Activated CD4-positive, alpha-beta T cell treated with anti-CD3 and anti-CD28 coated beads for 1 hour (primary cell): ENCODE measurements around the gene SPPL3.

Experiments used
- DNase-seq: peaks from one replicate; pipeline ENCODE4 v3.0.0-alpha.2; 2020

The SPPL3 gene

DNA sequence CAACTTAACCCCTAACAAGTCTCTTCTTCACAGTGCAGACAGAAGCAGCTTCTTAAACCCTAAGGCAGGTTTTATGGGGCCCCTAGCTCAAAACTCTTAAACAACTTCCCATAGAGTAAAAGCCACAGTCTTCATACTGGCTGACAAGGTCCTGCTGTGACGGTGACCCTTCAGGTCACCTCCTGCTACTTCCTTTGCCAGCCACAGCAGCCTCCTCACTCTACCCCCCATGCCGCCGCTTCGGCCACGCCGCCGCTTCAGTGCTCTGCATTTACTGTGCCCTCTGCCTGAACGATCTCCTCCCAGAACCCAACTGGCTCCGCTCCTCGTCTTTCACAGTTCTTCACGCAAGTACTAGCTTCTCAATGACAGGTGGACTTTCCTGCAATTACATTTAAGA is 133.1 kb downstream of the SPPL3 start:
- DNase-seq = no peak

- DNase-seq = no peak
Measured at GRCh38 chr12:120767071-120768024, 136.8 kb downstream of the SPPL3 start.

DNA sequence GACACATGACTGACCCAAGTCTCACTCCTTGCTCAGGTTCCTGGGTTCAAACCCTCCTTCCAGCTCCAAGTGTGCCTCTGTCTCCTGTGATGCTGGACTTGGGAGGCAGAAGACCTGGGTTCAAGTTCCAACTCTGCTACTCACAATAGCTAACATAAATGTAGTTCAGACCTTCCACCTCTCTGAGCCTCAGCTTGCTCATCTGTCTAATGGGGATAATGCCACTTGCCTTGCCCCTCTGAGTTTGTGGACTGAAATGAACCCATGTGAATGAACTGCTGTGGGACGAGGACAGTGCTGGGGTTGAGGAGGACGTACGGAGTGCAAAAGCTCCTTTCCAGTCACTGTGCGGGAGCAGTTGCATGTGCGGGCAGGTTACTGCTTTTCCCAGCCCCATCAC is 137.6 kb downstream of the SPPL3 start:
- DNase-seq = no peak

- no peak for DNase-seq
Measured at GRCh38 chr12:120764816-120765215, 139.3 kb downstream of the SPPL3 start.

DNA sequence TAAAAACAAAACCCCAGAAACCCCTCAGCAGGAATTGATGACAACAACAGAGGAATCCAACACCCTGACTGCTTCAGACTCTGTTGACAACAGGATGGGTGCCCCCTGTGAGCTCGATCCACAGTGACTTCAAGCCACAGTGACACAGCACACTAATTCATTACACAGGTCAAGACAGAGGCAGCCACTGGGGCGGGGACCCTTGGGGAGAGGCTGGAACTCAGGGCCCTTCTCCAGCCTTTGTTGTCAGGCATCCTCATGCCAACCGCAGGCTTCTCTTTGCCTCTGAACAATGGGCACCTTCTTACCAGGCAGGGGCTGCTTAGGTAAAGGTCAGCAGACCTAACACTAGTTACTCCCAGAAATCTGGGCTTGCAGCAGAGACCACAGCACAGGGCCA is 140.9 kb downstream of the SPPL3 start:
- no peak for DNase-seq

- DNase-seq = no peak
Measured at GRCh38 chr12:120762086-120762485, 142.1 kb downstream of the SPPL3 start.

DNA sequence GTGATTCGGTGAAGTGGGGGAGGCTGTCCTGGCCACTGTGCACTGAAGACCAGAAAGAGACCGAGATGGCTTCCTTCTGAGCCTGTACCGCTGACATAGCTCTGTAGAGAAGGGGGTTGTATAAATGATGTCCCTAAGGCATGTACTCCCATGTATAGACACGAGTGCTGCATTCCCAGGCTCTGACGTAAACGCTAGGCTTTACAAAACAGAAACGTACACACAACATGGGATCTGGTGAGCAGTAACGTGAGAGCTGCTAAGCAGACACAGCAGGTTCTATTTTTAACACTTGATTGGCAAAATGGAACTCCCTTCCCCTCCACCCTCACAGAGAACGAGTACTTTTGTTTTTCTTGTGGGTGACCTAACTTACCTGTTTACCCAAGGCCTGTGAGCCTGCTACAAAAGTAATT is 142.6 kb downstream of the SPPL3 start:
- DNase-seq = no peak

- no peak for DNase-seq
Measured at GRCh38 chr12:120760349-120761254, 143.6 kb downstream of the SPPL3 start.

- DNase-seq = no peak
Measured at GRCh38 chr12:120759591-120760348, 144.4 kb downstream of the SPPL3 start.

DNA sequence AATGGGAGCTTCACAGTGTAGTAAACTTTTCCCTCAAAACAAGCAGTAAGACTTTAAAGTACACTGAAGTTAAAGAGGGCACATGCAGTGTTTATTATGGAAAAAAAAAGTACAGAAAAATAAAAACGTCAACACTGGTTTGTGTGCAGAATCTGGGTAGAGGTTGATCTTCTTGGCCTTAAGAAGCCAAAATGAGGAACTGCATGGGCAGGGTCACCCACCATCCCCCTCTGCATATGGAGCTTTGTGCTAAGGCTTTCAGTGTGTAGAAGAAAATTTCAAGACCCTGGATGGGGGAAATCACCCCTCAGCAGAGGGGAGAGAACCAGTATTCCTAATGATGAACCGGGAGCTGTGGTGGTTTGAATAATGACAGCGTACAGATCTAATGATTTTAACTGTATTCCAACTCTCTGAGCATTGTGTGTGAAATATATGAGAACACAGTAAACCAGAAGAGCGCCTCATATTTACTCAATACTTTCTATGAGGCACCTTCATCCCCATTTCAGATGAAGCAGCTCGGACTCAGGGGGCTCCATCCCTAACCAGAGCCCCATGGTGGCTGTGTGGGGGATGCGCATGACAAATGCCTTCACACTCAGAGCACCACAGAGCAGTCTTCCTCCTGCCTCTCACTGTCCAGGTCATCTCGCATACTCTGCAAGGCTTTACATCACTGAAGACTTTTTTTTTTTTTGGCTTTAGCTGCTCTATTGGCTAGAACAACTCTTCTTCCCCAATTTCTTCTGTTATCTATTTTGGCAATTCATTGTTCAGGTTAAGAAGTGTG is 145.2 kb downstream of the SPPL3 start:
- DNase-seq = no peak

DNA sequence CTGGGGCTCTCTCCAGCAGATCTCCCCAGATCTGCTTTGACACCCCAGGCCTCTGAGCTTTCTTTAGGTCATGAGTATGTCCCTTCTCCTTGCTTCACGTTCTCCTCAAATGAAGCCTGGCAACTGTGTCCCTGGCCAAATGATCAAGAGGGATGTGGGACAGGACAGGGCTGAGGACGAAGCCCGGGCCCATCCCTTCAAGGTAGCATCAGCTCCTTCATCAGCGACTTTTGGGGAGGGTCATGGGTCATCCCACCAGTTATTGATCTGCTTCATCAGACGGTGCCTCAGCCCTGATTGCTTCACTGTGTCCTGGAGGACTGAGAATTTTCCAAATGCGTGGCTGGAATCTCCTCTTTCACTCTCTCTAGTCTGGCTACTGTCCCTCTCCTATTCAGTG is 146.2 kb downstream of the SPPL3 start:
- no peak for DNase-seq

- no peak for DNase-seq
Measured at GRCh38 chr12:120757226-120757742, 146.9 kb downstream of the SPPL3 start.

DNA sequence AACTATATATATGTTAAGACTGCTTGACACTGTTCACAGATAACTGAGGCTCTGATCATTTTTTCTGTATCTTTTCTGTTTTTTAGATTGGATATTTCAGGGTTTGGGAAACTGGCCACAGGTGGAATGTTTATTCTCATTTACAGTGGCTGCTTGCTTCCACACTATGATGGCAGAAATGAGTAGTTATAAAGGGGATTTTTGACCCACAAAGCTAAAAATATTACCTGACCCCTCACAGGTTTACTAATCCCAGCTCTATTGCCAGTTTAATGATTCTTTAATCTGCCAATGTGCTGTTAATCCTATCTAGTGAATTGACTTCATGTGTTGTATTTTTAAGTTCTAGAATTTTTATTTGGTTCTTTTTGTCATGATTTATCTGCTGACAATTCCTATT is 148.9 kb downstream of the SPPL3 start:
- no peak for DNase-seq

GRCh38 chr12:120754792-120755191 is 149.4 kb downstream of the SPPL3 start:
- DNase-seq = no peak

GRCh38 chr12:120751389-120751788 is 152.8 kb downstream of the SPPL3 start:
- no peak for DNase-seq

DNA sequence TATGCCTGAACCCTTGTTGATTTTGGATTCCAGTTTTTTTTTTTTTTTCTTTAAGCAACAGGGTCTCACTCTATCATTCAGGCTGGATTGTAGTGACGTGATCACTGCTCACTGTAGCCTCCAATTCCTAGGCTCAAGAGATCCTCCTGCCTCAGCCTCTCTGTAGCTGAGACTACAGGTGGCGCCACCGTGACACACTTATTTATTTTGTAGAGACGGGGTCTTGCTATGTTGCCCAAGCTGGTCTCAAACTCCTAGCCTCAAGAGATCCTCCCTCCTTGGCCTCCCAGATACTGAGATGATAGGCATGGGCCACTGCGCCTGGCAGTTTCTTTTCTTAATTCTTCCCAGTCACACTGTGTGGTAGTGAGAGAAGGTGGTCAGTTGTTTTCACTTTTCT is 153.4 kb downstream of the SPPL3 start:
- DNase-seq = no peak

DNA sequence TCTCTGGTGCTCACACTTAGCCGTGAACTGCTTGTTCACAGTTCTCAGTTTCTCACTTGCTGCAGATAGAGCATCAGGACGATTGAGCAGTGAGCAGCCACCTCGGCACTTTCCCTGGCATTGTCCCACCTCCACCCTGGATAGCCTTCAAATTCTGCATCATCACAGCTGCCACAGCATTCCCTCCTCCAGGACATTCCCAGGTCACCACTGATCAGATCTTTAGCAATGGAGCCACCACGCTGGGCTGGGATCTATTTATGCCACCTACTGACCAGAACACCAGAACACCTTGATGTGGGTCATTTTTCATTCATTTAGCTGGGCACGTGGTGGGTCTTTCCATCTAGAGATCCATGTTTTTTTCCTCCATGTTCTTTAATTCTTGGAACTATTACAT is 154.9 kb downstream of the SPPL3 start:
- DNase-seq = no peak

DNA sequence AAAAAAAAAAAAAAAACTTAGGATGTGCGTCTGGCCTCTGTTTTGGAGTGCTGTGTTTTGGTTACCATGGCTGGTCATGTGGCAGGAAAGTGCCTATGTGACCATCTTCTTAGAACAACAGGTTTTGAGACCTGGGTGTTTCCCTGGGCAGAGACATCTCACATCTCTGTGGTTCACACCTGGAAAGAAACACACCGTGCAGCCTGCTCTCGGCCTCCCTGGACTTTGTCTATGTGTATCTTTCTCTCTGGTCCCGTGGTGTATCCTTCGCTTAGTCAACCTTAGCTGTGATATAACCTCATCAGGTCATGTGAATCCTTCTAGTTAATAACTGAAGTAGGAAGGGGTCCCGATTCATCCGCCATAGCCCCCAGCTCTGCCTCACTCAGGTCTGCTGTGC is 155.9 kb downstream of the SPPL3 start:
- no peak for DNase-seq

- no peak for DNase-seq
Measured at GRCh38 chr12:120744922-120745493, 159.2 kb downstream of the SPPL3 start.

GRCh38 chr12:120741476-120742421 is 162.4 kb downstream of the SPPL3 start:
- DNase-seq = no peak
